ENCODE results near the gene GPR68.

DNA sequence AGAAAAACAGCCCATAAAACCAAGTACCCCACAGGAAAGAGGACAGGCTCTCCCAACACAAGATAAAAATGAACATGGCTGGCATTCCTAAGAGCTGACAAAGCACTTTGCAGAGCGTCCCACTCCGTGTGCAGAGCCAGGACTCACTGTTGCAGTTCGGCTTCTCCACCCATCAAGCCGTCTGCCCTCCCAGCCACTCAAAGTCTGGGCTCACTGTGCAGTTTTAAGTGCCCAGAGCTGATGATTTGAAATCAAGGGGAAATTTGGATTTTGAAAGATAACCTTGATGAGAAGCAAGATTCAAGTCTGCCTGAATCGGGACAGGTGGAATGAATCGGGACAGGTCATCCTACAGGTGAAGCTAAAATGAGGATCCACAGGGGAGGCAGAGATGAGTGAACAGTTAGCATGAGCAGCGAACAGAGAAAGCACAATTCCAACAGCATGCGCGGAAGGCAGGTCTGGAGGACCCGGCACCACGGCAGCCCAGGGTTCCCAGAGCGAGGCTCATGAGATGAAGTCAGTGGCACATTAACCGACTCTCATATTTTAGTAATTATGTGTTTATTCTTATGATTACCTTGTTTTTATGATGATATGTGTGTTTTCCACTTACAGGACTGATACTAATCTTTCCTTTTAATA is 39.8 kb upstream of the GPR68 start:
- TF ChIP-seq, protein P1, sequence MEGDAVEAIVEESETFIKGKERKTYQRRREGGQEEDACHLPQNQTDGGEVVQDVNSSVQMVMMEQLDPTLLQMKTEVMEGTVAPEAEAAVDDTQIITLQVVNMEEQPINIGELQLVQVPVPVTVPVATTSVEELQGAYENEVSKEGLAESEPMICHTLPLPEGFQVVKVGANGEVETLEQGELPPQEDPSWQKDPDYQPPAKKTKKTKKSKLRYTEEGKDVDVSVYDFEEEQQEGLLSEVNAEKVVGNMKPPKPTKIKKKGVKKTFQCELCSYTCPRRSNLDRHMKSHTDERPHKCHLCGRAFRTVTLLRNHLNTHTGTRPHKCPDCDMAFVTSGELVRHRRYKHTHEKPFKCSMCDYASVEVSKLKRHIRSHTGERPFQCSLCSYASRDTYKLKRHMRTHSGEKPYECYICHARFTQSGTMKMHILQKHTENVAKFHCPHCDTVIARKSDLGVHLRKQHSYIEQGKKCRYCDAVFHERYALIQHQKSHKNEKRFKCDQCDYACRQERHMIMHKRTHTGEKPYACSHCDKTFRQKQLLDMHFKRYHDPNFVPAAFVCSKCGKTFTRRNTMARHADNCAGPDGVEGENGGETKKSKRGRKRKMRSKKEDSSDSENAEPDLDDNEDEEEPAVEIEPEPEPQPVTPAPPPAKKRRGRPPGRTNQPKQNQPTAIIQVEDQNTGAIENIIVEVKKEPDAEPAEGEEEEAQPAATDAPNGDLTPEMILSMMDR (conservative IDR thresholded peaks at IDR 0.05; ENCODE audit: low read depth, low read length), result no peak
- TF ChIP-seq CHD1 (IDR thresholded peaks at IDR 0.05; ENCODE audit: low read depth, low read length) (no peak), POLR2A (IDR thresholded peaks at IDR 0.05; ENCODE audit: low read depth, low read length) (no peak), MXI1 (IDR thresholded peaks at IDR 0.05; ENCODE audit: borderline replicate concordance, low read depth, low read length) (no peak), RFX5 (IDR thresholded peaks at IDR 0.05; ENCODE audit: low read depth, low read length) (no peak), RAD21 (IDR thresholded peaks at IDR 0.05; ENCODE audit: low read length) (no peak)
- TF ChIP-seq, protein P2, sequence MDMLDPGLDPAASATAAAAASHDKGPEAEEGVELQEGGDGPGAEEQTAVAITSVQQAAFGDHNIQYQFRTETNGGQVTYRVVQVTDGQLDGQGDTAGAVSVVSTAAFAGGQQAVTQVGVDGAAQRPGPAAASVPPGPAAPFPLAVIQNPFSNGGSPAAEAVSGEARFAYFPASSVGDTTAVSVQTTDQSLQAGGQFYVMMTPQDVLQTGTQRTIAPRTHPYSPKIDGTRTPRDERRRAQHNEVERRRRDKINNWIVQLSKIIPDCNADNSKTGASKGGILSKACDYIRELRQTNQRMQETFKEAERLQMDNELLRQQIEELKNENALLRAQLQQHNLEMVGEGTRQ (IDR thresholded peaks at IDR 0.05; ENCODE audit: low read depth, low read length), result no peak

Measured in IMR-90 (cell line).